ENCODE measurements around the gene PTPRA. TPM values are rescaled to one million over a fixed set of nuclear protein-coding genes. Genes with fewer than 3 reads are reported as not detected.

PTPRA gene
- total RNA-seq, 4 donors from 2014 or later = 50.7 to 96.7 (median 64.1) TPM

GRCh38 chr20:3043322-3043721 is 170.0 kb downstream of the PTPRA start, which contains the start of gene GNRH2:
TSS of gene GNRH2 (plus strand) at chr20:3043622. CDS start at chr20:3044415, 793 bp downstream.
- DNase-seq (ENCODE audit: low spot score in 2 of 2) = no peak
- intact Hi-C loops (cut with DNase I; ENCODE audit: low total_unique reads) = loop anchor here (10.0 kb wide), 1 partner anchor 281 kb away; no protein-coding TSS in a partner anchor

GRCh38 chr20:3044336-3044965 is 171.2 kb downstream of the PTPRA start:
- no peak for DNase-seq (ENCODE audit: low spot score in 2 of 2)
- no peak overlapping the region for H3K4me3 ChIP-seq (ENCODE audit: low read depth, poor library complexity, severe bottlenecking)
- 93 to 95% methylated on average over 6 to 7 of the region's 8 CpGs for WGBS, 2 donors
- no peak for TF ChIP-seq POLR2A (IDR thresholded peaks at IDR 0.05)
- no peak for TF ChIP-seq CTCF (IDR thresholded peaks at IDR 0.05)
- intact Hi-C loops (cut with DNase I; ENCODE audit: low total_unique reads) = loop anchor here (10.0 kb wide), 1 partner anchor 280 kb away; no protein-coding TSS in a partner anchor

More at GRCh38 chr20:3043322-3043721, 170.0 kb downstream of the PTPRA start, which contains the start of gene GNRH2:
- 74% methylated on average over 3 of the region's 3 CpGs for WGBS, 2 donors
- no peak for TF ChIP-seq CTCF (IDR thresholded peaks at IDR 0.05)
- TF ChIP-seq POLR2A (IDR thresholded peaks at IDR 0.05) = no peak
- H3K4me3 ChIP-seq (ENCODE audit: low read depth, poor library complexity, severe bottlenecking) = no peak within 1 kb of the TSS

GRCh38 chr20:3045042-3045815 is 171.9 kb downstream of the PTPRA start:
- DNase-seq (ENCODE audit: low spot score in 2 of 2) = peak; percentile 79 to 96
- intact Hi-C loops (cut with DNase I; ENCODE audit: low total_unique reads) = loop anchor here (10.0 kb wide), 1 partner anchor 280 kb away; no protein-coding TSS in a partner anchor
- H3K4me3 ChIP-seq (ENCODE audit: low read depth, poor library complexity, severe bottlenecking) = peak overlapping the region; percentile 62
- WGBS, 2 donors = 3 to 4% methylated on average over 15 to 22 of the region's 24 CpGs
- TF ChIP-seq POLR2A (IDR thresholded peaks at IDR 0.05) (no peak), CTCF (IDR thresholded peaks at IDR 0.05) (no peak)

- peak; percentile 80 to 96 for DNase-seq (ENCODE audit: low spot score in 2 of 2)
- 0 to 2% methylated on average over 10 to 45 of the region's 104 CpGs for WGBS, 2 donors
- intact Hi-C loops (cut with DNase I; ENCODE audit: low total_unique reads) = loop anchor here (10.0 kb wide), 1 partner anchor 279 kb away; no protein-coding TSS in a partner anchor
- no peak for TF ChIP-seq CTCF (IDR thresholded peaks at IDR 0.05)
- peak within 1 kb of the TSS; percentile 62 for H3K4me3 ChIP-seq (ENCODE audit: low read depth, poor library complexity, severe bottlenecking)
These were observed 172.8 kb downstream of the PTPRA start, which contains the start of gene MRPS26 for GRCh38 chr20:3045816-3046676. TSS of gene MRPS26 (plus strand) at chr20:3046052. CDS start at chr20:3046069, 17 bp downstream.
